ENCODE data around the gene PTPRU.

Gene PTPRU

DNA sequence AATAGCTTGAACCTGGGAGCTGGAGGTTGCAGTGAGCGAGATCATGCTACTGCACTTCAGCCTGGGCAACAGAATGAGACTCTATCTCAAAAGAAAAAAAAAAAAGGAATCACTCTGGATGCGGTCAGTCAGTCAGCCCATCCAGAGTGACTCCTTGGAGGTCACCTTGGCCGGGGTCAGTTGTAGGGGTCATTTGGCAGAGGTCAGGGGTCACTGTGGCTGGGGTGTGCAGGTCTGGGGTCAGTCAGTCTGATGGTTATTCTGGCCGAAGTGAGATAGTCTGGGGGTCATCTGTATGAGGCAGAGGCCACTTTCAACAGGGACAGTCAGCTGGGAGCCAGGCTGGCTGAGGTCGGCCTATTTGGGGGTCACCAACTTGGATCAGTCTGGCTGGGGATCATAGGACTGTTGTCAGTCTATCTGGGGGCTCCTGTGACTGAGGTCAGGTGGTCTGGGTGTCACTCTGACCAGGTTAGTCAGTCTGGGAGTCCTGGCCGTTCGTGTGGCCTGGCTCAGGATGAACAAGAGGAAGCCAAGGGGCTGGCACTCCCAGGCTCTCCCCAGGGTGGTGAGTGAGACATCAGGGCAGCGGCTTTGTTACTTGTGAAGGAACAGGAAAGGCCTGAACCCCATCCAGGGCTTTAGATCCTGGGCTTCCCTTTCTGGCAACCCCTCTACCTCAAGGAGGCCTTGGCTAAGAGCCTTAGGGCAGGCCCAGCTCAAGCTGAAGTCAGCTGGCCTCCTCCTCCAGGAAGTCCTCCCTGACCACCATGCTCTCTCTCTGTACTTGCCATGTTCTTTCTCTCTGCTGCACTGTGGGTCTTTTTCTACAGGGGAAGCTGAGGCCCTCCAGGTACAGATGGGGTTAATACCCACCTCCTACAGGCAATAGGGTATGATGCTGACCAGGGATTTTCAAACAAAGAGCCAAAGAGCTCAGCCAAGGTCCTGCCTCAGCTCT lies 15.1 kb downstream of the PTPRU start (continued):
- TF ChIP-seq, protein P1, sequence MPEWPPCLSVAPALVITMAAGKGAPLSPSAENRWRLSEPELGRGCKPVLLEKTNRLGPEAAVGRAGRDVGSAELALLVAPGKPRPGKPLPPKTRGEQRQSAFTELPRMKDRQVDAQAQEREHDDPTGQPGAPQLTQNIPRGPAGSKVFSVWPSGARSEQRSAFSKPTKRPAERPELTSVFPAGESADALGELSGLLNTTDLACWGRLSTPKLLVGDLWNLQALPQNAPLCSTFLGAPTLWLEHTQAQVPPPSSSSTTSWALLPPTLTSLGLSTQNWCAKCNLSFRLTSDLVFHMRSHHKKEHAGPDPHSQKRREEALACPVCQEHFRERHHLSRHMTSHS (tag by site-specific recombination; IDR thresholded peaks at IDR 0.05) = no peak
- TF ChIP-seq ZNF311 (tag by site-specific recombination; IDR thresholded peaks at IDR 0.05; ENCODE audit: borderline replicate concordance) (no peak), KLF8 (tag by site-specific recombination; IDR thresholded peaks at IDR 0.05) (no peak)

DNA sequence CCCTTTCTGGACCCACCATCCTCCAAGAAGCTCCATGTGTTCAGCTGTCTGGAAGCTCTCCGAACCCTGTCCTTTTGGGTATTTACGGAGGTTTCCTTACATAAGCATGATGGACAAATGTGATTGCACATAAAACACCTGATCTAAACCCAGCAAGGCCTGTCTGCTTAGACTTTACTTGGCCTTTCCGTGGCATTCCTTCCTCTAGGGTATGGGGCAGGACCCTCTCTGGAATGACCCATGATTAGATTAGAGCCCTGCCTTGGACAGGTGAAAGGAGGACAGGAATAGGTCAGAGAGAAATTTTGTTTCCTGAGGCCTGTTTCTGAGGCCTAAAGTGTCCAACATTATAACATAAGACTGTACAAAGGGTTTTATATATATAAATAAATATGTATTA lies 16.9 kb downstream of the PTPRU start:
- Histone ChIP-seq H3K27ac (ENCODE audit: extremely low read depth, low read depth, low read length) (no peak overlapping the region), H3K36me3 (ENCODE audit: control insufficient read depth in 2 of 2, insufficient read depth in 1 of 2, low read length in 2 of 2) (peaks cover 0 to 7% of the 10 kb centered on the region in 2 experiments; a peak in 1 of 3 replicates), H3K9me3 (ENCODE audit: control insufficient read depth, insufficient read depth, low read depth, low read length) (no peaks in the 10 kb centered on the region), H3K4me1 (ENCODE audit: control insufficient read depth, insufficient read depth, low read length) (peaks cover 9% of the 10 kb centered on the region), H3K4me3 (ENCODE audit: low read depth, low read length) (no peak overlapping the region)
- CTCF ChIA-PET = interaction anchor here (0.9 kb wide), 1 partner anchor 79 kb away, joined by 3 read pairs; no protein-coding TSS in a partner anchor
- POLR2A ChIA-PET = no interaction called here
- no peak for TF ChIP-seq MZF1 (tag by site-specific recombination; IDR thresholded peaks at IDR 0.05; ENCODE audit: borderline replicate concordance)
- no peak for TF ChIP-seq ZNF175 (tag by site-specific recombination; IDR thresholded peaks at IDR 0.05)
- TF ChIP-seq ZNF530 (tag by site-specific recombination; IDR thresholded peaks at IDR 0.05; ENCODE audit: low read depth) = no peak
- TF ChIP-seq, protein P2, sequence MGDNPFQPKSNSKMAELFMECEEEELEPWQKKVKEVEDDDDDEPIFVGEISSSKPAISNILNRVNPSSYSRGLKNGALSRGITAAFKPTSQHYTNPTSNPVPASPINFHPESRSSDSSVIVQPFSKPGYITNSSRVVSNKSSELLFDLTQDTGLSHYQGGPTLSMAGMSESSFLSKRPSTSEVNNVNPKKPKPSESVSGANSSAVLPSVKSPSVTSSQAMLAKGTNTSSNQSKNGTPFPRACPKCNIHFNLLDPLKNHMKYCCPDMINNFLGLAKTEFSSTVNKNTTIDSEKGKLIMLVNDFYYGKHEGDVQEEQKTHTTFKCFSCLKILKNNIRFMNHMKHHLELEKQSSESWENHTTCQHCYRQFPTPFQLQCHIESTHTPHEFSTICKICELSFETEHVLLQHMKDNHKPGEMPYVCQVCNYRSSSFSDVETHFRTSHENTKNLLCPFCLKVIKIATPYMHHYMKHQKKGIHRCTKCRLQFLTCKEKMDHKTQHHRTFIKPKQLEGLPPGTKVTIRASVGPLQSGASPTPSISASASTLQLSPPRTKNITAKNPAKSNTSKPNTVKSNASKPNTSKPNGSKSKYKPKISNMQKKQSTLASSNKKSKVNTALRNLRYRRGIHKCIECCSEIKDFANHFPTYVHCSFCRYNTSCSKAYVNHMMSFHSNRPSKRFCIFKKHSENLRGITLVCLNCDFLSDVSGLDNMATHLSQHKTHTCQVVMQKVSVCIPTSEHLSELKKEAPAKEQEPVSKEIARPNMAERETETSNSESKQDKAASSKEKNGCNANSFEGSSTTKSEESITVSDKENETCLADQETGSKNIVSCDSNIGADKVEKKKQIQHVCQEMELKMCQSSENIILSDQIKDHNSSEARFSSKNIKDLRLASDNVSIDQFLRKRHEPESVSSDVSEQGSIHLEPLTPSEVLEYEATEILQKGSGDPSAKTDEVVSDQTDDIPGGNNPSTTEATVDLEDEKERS (tag by site-specific recombination; IDR thresholded peaks at IDR 0.05) = no peak
- TF ChIP-seq, protein P3, sequence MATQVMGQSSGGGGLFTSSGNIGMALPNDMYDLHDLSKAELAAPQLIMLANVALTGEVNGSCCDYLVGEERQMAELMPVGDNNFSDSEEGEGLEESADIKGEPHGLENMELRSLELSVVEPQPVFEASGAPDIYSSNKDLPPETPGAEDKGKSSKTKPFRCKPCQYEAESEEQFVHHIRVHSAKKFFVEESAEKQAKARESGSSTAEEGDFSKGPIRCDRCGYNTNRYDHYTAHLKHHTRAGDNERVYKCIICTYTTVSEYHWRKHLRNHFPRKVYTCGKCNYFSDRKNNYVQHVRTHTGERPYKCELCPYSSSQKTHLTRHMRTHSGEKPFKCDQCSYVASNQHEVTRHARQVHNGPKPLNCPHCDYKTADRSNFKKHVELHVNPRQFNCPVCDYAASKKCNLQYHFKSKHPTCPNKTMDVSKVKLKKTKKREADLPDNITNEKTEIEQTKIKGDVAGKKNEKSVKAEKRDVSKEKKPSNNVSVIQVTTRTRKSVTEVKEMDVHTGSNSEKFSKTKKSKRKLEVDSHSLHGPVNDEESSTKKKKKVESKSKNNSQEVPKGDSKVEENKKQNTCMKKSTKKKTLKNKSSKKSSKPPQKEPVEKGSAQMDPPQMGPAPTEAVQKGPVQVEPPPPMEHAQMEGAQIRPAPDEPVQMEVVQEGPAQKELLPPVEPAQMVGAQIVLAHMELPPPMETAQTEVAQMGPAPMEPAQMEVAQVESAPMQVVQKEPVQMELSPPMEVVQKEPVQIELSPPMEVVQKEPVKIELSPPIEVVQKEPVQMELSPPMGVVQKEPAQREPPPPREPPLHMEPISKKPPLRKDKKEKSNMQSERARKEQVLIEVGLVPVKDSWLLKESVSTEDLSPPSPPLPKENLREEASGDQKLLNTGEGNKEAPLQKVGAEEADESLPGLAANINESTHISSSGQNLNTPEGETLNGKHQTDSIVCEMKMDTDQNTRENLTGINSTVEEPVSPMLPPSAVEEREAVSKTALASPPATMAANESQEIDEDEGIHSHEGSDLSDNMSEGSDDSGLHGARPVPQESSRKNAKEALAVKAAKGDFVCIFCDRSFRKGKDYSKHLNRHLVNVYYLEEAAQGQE (tag by site-specific recombination; IDR thresholded peaks at IDR 0.05) = no peak
- no peak for TF ChIP-seq GLIS1 (tag by site-specific recombination; IDR thresholded peaks at IDR 0.05)
- TF ChIP-seq YY1 (tag by site-specific recombination; IDR thresholded peaks at IDR 0.05) = no peak
- TF ChIP-seq KLF16 (tag by site-specific recombination; IDR thresholded peaks at IDR 0.05) = no peak
- no peak for TF ChIP-seq ZNF394 (tag by site-specific recombination; IDR thresholded peaks at IDR 0.05; ENCODE audit: borderline replicate concordance)
- no peak for TF ChIP-seq ZNF558 (tag by site-specific recombination; IDR thresholded peaks at IDR 0.05)
- no peak for TF ChIP-seq ZNF146 (tag by site-specific recombination; IDR thresholded peaks at IDR 0.05)
- no peak for TF ChIP-seq OVOL3 (tag by site-specific recombination; IDR thresholded peaks at IDR 0.05)
- no peak for TF ChIP-seq ZNF266 (tag by site-specific recombination; IDR thresholded peaks at IDR 0.05; ENCODE audit: low read depth)
- TF ChIP-seq, protein P4, sequence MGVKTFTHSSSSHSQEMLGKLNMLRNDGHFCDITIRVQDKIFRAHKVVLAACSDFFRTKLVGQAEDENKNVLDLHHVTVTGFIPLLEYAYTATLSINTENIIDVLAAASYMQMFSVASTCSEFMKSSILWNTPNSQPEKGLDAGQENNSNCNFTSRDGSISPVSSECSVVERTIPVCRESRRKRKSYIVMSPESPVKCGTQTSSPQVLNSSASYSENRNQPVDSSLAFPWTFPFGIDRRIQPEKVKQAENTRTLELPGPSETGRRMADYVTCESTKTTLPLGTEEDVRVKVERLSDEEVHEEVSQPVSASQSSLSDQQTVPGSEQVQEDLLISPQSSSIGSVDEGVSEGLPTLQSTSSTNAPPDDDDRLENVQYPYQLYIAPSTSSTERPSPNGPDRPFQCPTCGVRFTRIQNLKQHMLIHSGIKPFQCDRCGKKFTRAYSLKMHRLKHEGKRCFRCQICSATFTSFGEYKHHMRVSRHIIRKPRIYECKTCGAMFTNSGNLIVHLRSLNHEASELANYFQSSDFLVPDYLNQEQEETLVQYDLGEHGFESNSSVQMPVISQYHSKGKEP (tag by site-specific recombination; IDR thresholded peaks at IDR 0.05) = no peak
- TF ChIP-seq ZIC2 (tag by site-specific recombination; IDR thresholded peaks at IDR 0.05) = no peak
- TF ChIP-seq ZNF510 (tag by site-specific recombination; IDR thresholded peaks at IDR 0.05; ENCODE audit: insufficient replicate concordance) = no peak
- no peak for TF ChIP-seq ZNF776 (tag by site-specific recombination; IDR thresholded peaks at IDR 0.05; ENCODE audit: borderline replicate concordance)
